Retinal pigment epithelial cell (primary cell): ENCODE results near the gene FCN3.

Experiments
- DNase-seq: peaks from one replicate; pipeline ENCODE4 v3.0.0-alpha.2; 2010; ENCODE audit warnings: low read depth
- H3K4me3 ChIP-seq: 2 replicates; pipeline ENCODE4 v1.5.1; 2011; ENCODE audit warnings: mild to moderate bottlenecking, low read length, control low read depth, moderate library complexity
- CTCF ChIP-seq: conservative IDR thresholded peaks from 2 replicates; pipeline ENCODE4 v1.5.1; 2011; ENCODE audit warnings: low read depth, low read length, control low read depth, inconsistent platforms

FCN3 gene

GRCh38 chr1:27360159-27361043, 14.2 kb downstream of the FCN3 start:
- no peak for DNase-seq
- no peak for TF ChIP-seq CTCF
- H3K4me3 ChIP-seq: peak overlapping the region; percentile 51

- no peak for TF ChIP-seq CTCF
- peak overlapping the region; percentile 51 for H3K4me3 ChIP-seq
- no peak for DNase-seq
These were observed 14.8 kb downstream of the FCN3 start for GRCh38 chr1:27359822-27360158.

GRCh38 chr1:27358928-27359313, 15.7 kb downstream of the FCN3 start:
- TF ChIP-seq CTCF: no peak
- H3K4me3 ChIP-seq: no peak overlapping the region
- DNase-seq: no peak

GRCh38 chr1:27358038-27358927, 16.3 kb downstream of the FCN3 start:
- DNase-seq: no peak
- no peak for TF ChIP-seq CTCF
- no peak overlapping the region for H3K4me3 ChIP-seq

GRCh38 chr1:27357281-27358037, 17.2 kb downstream of the FCN3 start:
- peak; percentile 87 for TF ChIP-seq CTCF
- no peak for DNase-seq
- H3K4me3 ChIP-seq: no peak overlapping the region

GRCh38 chr1:27356619-27357280, 17.9 kb downstream of the FCN3 start:
- no peak for DNase-seq
- no peak overlapping the region for H3K4me3 ChIP-seq
- peak; percentile 3 for TF ChIP-seq CTCF
